WTC11 (cell line): ENCODE measurements around the gene TES. TPM values are rescaled to one million over a fixed set of nuclear protein-coding genes. Genes with fewer than 3 reads are reported as not detected.

Source experiments
- ATAC-seq: fragments of 200-7000 bp; cut with Tn5 transposase; 2 replicates; pipeline ENCODE4 v1.10.0; 2021; ENCODE audit warnings: mild to moderate bottlenecking, moderate library complexity
- CTCF ChIA-PET: fragments of 300-600 bp; sonication (Branson Sonifier 250); formaldehyde crosslinking; loops from one replicate; lab custom pipeline; 2021; ENCODE audit warnings: antibody characterized with exemption; lab: Charles Lee
- POLR2A ChIA-PET: fragments of 350-600 bp; sonication (Branson Sonifier 250); formaldehyde crosslinking; loops from one replicate; lab custom pipeline; 2021; ENCODE audit warnings: antibody characterized with exemption; lab: Charles Lee
- DNase-seq: peaks from one replicate; pipeline ENCODE4 v3.0.0; 2021; ENCODE audit warnings: low spot score
- H3K27ac Mint-ChIP-seq: 2 replicates; pipeline ENCODE4 v1.8.0; 2021; ENCODE audit warnings: mixed read lengths
- H3K27me3 Mint-ChIP-seq: 2 replicates; pipeline ENCODE4 v1.8.0; 2021; ENCODE audit warnings: low read depth, mild to moderate bottlenecking, moderate library complexity, mixed read lengths
- H3K36me3 Mint-ChIP-seq: 2 replicates; pipeline ENCODE4 v1.8.0; 2021; ENCODE audit warnings: mixed read lengths
- H3K4me1 Mint-ChIP-seq: 2 replicates; pipeline ENCODE4 v1.8.0; 2022; ENCODE audit warnings: mixed read lengths
- H3K4me3 Mint-ChIP-seq: 2 replicates; pipeline ENCODE4 v1.8.0; 2021; ENCODE audit warnings: mild to moderate bottlenecking, moderate library complexity, mixed read lengths
- H3K9me3 Mint-ChIP-seq: 2 replicates; pipeline ENCODE4 v1.8.0; 2021; ENCODE audit warnings: mixed read lengths
- ARID4B ChIP-seq: sonication (generic); formaldehyde crosslinking; IDR thresholded peaks from 2 replicates; pipeline ENCODE4 v1.8.0; 2023; ENCODE audit warnings: missing genetic modification reagents, mild to moderate bottlenecking, borderline replicate concordance
- CTCF ChIP-seq: fragments of 200-600 bp; IDR thresholded peaks from 2 replicates; pipeline ENCODE4 v1.8.0; 2022; ENCODE audit warnings: antibody characterized with exemption
- EMX1 ChIP-seq: fragments of 250-450 bp; sonication (Bioruptor Pico); IDR thresholded peaks from 2 replicates; pipeline ENCODE4 v1.8.0; 2021; ENCODE audit warnings: mild to moderate bottlenecking
- FOXJ3 ChIP-seq: sonication (generic); formaldehyde crosslinking; IDR thresholded peaks from 2 replicates; pipeline ENCODE4 v1.9.0; 2021; ENCODE audit warnings: missing genetic modification reagents, mild to moderate bottlenecking, borderline replicate concordance
- GABPB1 ChIP-seq: sonication (generic); formaldehyde crosslinking; IDR thresholded peaks from 2 replicates; pipeline ENCODE4 v1.8.1; 2023; ENCODE audit warnings: mild to moderate bottlenecking, missing genetic modification reagents
- MYBL2 ChIP-seq: sonication (generic); formaldehyde crosslinking; IDR thresholded peaks from 2 replicates; pipeline ENCODE4 v1.8.1; 2023; ENCODE audit warnings: mild to moderate bottlenecking, moderate library complexity, missing genetic modification reagents
- NFATC4 ChIP-seq: fragments of 250-450 bp; sonication (Bioruptor Pico); IDR thresholded peaks from 2 replicates; pipeline ENCODE4 v1.9.0; 2021; ENCODE audit warnings: mild to moderate bottlenecking
- RELA ChIP-seq: sonication (generic); formaldehyde crosslinking; IDR thresholded peaks from 2 replicates; pipeline ENCODE4 v1.8.1; 2022; ENCODE audit warnings: missing genetic modification reagents, mild to moderate bottlenecking, borderline replicate concordance
- SMAD3 ChIP-seq: sonication (generic); formaldehyde crosslinking; IDR thresholded peaks from 2 replicates; pipeline ENCODE4 v1.8.0; 2022; ENCODE audit warnings: missing genetic modification reagents, mild to moderate bottlenecking, borderline replicate concordance
- TEAD4 ChIP-seq: sonication (generic); formaldehyde crosslinking; IDR thresholded peaks from 2 replicates; pipeline ENCODE4 v1.8.0; 2022; ENCODE audit warnings: mild to moderate bottlenecking, missing genetic modification reagents
- TP53 ChIP-seq: sonication (generic); formaldehyde crosslinking; IDR thresholded peaks from 2 replicates; pipeline ENCODE4 v1.8.1; 2023; ENCODE audit warnings: mild to moderate bottlenecking, missing genetic modification reagents
- USF1 ChIP-seq: sonication (generic); formaldehyde crosslinking; IDR thresholded peaks from 2 replicates; pipeline ENCODE4 v1.8.0; 2022; ENCODE audit warnings: mild to moderate bottlenecking, missing genetic modification reagents
- ZNF138 ChIP-seq: sonication (generic); formaldehyde crosslinking; conservative IDR thresholded peaks from 2 replicates; pipeline ENCODE4 v1.8.1; 2022; ENCODE audit warnings: mild to moderate bottlenecking, moderate library complexity, missing genetic modification reagents
- ZNF423 ChIP-seq: fragments of 250-450 bp; sonication (Bioruptor Pico); IDR thresholded peaks from 2 replicates; pipeline ENCODE4 v2.1.2; 2022; ENCODE audit warnings: mild to moderate bottlenecking, moderate library complexity
- ZSCAN18 ChIP-seq: fragments of 250-450 bp; sonication (Bioruptor Pico); IDR thresholded peaks from 2 replicates; pipeline ENCODE4 v2.1.2; 2022; ENCODE audit warnings: mild to moderate bottlenecking, moderate library complexity
- total RNA-seq: library from RNA; stranded (reverse); gene quantifications from 3 replicates; pipeline ENCODE4 v1.2.3, GENCODE V29; 2021

Gene TES
- total RNA-seq, 1 experiment from 2014 or later, result 48.5 TPM

- no peak for ATAC-seq
- Mint-ChIP-seq H3K36me3 (no peaks in the 10 kb centered on the region), H3K4me1 (peaks cover 10% of the 10 kb centered on the region), H3K4me3 (no peak overlapping the region), H3K27ac (no peak overlapping the region), H3K27me3 (no peaks in the 10 kb centered on the region), H3K9me3 (no peaks in the 10 kb centered on the region)
- ChIA-PET POLR2A (no interaction called here), CTCF (interaction anchor here (1.6 kb wide), 1 partner anchor 43 kb away, joined by 3 read pairs; no protein-coding TSS in a partner anchor)
- DNase-seq, result no peak
- TF ChIP-seq ZNF138 (CRISPR knock-in tag) (no peak), USF1 (CRISPR knock-in tag) (no peak), EMX1 (CRISPR knock-in tag) (no peak), RELA (CRISPR knock-in tag) (no peak), ZNF423 (CRISPR knock-in tag) (no peak), ZSCAN18 (CRISPR knock-in tag) (no peak), FOXJ3 (no peak), SMAD3 (CRISPR knock-in tag) (no peak), MYBL2 (CRISPR knock-in tag) (no peak), GABPB1 (CRISPR knock-in tag) (no peak)
These were observed 13.2 kb downstream of the TES start for GRCh38 chr7:116223588-116223987.

- ChIA-PET CTCF (interaction anchor here (1.0 kb wide), 1 partner anchor 44 kb away, joined by 3 read pairs; no protein-coding TSS in a partner anchor), POLR2A (no interaction called here)
- ATAC-seq, result no peak
- Mint-ChIP-seq H3K9me3 (no peaks in the 10 kb centered on the region), H3K4me1 (peaks cover 6% of the 10 kb centered on the region), H3K27me3 (no peaks in the 10 kb centered on the region), H3K4me3 (no peak overlapping the region), H3K36me3 (no peaks in the 10 kb centered on the region), H3K27ac (no peak overlapping the region)
- DNase-seq, result no peak
- no peak for TF ChIP-seq TEAD4
- no peak for TF ChIP-seq ZNF138 (CRISPR knock-in tag)
- no peak for TF ChIP-seq ARID4B (CRISPR knock-in tag)
- no peak for TF ChIP-seq TP53 (CRISPR knock-in tag)
- no peak for TF ChIP-seq NFATC4 (CRISPR knock-in tag)
- TF ChIP-seq CTCF, result no peak
- TF ChIP-seq, all 79 proteins: peak for 0
These were observed 14.3 kb downstream of the TES start for GRCh38 chr7:116224492-116225098.
